Suprapubic skin (tissue), 4 donors: ENCODE results near the gene SGF29.

Experiments
- EP300 ChIP-seq: sonication (generic); formaldehyde crosslinking; IDR thresholded peaks from one replicate; pipeline ENCODE4 v1.6.1; 2017; ENCODE audit warnings: antibody characterized with exemption
- POLR2AphosphoS5 ChIP-seq, 3 donors: sonication (generic); formaldehyde crosslinking; IDR thresholded peaks; one replicate each; pipeline ENCODE4 v1.6.1; 2017; ENCODE audit warnings: antibody characterized with exemption in 3 of 3
- TF ChIP-seq, protein P1 (sequence below), 2 donors: fragments of 200-600 bp in 1 of 2; fragments of 450-650 bp in 1 of 2; sonication (generic) in 1 of 2; IDR thresholded peaks; one replicate each; pipeline ENCODE4 v1.5.1; 2016 to 2019; ENCODE audit warnings: antibody characterized with exemption in 2 of 2, mild to moderate bottlenecking in 1 of 2, moderate library complexity in 1 of 2

DNA sequence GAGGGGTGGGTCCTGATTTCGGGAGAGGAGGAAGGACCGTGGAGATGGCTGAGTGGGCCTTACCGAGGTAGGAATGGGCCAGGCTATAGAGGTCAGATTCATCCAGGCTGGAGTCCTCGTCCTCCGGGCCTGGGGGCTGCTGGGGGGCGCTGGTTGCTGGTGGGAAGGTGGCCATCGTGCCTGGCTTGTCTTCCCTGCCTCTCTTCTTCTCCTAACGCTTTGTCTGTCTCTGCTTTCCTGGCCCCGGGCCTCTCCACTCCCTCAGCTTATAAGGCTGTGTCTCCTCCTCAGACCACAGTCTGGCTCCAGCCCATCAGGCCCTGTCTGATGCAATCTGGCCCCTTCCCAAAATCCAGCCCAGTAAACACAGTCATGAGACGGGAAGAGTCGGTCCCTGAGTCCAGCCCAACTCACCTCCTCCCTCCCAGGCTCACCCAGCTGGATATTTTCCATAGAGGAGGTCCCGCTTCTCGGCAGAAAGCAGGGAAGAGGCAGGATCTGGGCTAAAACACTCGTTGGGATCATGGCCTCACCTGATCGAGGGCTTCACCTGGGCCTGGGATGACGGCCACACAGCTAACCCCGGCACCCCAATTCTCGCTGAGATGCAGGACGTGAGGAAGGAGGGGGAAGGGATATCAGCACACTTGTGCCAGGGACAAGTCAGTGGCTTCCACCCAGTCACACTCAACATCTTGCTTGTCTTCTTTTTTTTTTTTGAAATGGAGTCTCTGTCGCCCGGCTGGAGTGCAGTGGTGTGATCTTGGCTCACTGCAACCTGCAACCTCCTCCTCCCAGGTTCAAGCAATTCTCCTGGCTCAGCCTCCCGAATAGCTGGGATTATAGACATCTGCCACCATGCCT is 14.8 kb upstream of the SGF29 start, which contains the start of gene NUPR1:
- TF ChIP-seq, protein P1, sequence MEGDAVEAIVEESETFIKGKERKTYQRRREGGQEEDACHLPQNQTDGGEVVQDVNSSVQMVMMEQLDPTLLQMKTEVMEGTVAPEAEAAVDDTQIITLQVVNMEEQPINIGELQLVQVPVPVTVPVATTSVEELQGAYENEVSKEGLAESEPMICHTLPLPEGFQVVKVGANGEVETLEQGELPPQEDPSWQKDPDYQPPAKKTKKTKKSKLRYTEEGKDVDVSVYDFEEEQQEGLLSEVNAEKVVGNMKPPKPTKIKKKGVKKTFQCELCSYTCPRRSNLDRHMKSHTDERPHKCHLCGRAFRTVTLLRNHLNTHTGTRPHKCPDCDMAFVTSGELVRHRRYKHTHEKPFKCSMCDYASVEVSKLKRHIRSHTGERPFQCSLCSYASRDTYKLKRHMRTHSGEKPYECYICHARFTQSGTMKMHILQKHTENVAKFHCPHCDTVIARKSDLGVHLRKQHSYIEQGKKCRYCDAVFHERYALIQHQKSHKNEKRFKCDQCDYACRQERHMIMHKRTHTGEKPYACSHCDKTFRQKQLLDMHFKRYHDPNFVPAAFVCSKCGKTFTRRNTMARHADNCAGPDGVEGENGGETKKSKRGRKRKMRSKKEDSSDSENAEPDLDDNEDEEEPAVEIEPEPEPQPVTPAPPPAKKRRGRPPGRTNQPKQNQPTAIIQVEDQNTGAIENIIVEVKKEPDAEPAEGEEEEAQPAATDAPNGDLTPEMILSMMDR (IDR thresholded peaks at IDR 0.05) = no peak
- TF ChIP-seq POLR2AphosphoS5 (IDR thresholded peaks at IDR 0.05) (peak in 2 of 3 donors; percentile 94 to 96), EP300 (no peak)
